RWPE1 (cell line): ENCODE measurements around the gene PALLD.

Experiments used
- CTCF ChIA-PET: fragments of 350-600 bp; sonication (Branson Sonifier 250); formaldehyde crosslinking; extraction: SDS; loops from one replicate; lab custom pipeline; 2021; lab: Yijun Ruan, JAX
- POLR2A ChIA-PET: fragments of 400-600 bp; formaldehyde crosslinking; extraction: SDS; loops from one replicate; lab custom pipeline; 2020; ENCODE audit warnings: antibody characterized with exemption; ENCODE audit not compliant: low non-redundant PET; lab: Yijun Ruan, JAX
- DNase-seq: peaks from one replicate; pipeline ENCODE4 v3.0.0; 2012; ENCODE audit warnings: low spot score
- H3K27ac ChIP-seq: fragments of 450-650 bp; 2 replicates; pipeline ENCODE4 v1.5.1; 2017
- TF ChIP-seq, protein P1 (sequence below): fragments of 450-650 bp; conservative IDR thresholded peaks from 2 replicates; pipeline ENCODE4 v1.5.1; 2017; ENCODE audit warnings: low read depth, mild to moderate bottlenecking

PALLD gene

DNA sequence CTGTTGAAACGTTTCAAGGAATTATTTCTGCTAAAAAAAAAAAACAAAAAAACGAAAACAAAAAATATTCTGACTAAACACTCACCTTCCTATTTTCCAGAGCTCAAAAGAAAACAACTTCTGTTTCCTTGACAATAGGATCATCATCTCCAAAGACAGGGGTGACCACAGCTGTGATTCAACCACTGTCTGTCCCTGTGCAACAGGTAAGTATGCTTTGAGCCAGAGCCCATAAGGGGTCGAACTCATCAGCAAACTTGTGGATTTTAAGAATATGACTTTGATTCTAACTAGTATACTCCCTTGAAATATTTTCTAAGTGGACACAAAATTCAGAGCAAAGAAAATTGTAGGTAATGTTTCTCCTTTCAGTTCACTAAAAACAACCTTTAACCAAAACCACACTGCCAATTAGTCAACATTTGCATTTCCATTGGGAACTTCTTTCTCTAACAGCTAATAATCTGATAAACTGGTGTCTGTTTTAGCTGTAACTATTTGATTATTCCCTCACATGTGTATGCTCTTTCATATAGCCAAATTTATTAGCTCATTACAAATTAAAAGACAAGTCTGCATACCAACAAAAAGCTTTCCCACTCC lies 186.1 kb downstream of the PALLD start:
- no peak for DNase-seq
- no peak overlapping the region for H3K27ac ChIP-seq
- ChIA-PET CTCF (interaction anchor here (0.7 kb wide), 1 partner anchor 231 kb away, joined by 3 read pairs; no protein-coding TSS in a partner anchor), POLR2A (no interaction called here)
- TF ChIP-seq, protein P1, sequence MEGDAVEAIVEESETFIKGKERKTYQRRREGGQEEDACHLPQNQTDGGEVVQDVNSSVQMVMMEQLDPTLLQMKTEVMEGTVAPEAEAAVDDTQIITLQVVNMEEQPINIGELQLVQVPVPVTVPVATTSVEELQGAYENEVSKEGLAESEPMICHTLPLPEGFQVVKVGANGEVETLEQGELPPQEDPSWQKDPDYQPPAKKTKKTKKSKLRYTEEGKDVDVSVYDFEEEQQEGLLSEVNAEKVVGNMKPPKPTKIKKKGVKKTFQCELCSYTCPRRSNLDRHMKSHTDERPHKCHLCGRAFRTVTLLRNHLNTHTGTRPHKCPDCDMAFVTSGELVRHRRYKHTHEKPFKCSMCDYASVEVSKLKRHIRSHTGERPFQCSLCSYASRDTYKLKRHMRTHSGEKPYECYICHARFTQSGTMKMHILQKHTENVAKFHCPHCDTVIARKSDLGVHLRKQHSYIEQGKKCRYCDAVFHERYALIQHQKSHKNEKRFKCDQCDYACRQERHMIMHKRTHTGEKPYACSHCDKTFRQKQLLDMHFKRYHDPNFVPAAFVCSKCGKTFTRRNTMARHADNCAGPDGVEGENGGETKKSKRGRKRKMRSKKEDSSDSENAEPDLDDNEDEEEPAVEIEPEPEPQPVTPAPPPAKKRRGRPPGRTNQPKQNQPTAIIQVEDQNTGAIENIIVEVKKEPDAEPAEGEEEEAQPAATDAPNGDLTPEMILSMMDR: no peak

DNA sequence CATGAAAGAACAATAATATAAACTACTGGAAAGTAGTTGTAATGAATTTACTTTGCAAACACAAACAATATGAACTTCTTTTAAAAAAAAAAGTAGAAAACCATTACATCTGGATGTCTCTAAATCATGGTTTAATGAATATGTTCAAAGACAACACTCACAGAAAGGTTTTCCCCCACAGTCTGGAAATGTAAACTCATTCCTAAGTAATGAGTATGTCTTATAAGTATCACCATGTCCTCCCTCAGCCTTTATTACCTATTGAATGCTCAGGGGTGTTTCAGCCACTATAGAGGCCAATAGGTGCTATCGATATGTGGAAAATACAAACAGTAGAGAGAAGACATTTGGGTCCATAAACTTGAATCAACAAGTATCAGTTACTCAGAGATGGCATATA lies 186.7 kb downstream of the PALLD start:
- ChIA-PET CTCF (interaction anchor here (0.7 kb wide), 1 partner anchor 232 kb away, joined by 3 read pairs; no protein-coding TSS in a partner anchor), POLR2A (no interaction called here)
- DNase-seq: no peak
- TF ChIP-seq, protein P1: no peak
- no peak overlapping the region for H3K27ac ChIP-seq

DNA sequence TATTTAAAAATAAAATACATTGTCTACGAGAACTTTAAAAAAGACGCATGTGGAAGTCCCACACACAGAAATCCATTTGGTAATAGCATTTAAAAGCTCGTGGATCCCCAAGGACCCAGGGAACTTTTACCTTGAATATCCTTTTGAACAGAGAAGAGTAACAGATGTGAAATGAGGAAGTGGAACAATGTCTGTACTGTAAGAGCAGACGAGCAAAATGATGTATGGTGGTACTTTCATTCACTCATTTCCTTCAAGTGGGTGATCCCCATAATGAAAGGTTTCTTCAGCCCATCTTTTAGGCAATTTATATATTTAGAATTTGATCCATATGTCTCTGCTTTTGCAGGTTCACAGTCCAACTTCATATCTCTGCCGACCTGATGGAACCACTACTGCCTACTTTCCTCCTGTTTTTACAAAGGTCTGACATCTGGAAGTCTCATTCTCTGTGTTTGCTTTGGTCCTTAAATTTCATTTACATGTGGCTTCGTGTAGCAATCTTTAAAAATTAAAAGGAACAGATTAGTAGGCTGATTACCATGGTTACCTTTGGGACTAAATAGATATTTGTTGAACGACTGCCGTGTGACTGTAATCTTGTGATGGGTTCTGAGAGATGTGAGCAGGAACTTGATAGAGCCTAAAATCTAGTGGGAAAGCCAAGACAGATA lies 188.4 kb downstream of the PALLD start:
- no peak overlapping the region for H3K27ac ChIP-seq
- no peak for DNase-seq
- POLR2A ChIA-PET: no interaction called here
- CTCF ChIA-PET: no interaction called here
- TF ChIP-seq, protein P1: no peak

DNA sequence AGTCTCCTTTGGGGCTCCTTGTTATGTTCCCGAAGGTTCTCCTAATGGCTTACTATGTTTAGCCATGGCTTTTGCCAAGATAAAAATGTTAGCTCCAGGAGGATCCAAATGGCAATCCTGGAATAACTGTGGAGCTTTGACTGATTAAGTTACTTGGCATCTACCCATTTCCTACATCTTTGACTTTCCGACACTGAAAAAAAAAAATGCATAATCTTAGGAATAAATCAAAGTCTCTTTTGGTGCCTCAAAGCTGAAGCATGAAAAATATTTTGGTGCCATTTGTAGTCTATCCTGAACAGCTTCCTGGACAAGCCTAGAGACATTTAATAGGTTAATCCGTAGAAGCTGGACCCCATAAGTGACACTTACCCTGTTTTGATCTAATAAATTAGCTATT lies 191.7 kb downstream of the PALLD start:
- TF ChIP-seq, protein P1: no peak
- no peak overlapping the region for H3K27ac ChIP-seq
- POLR2A ChIA-PET: no interaction called here
- DNase-seq: no peak
- CTCF ChIA-PET: interaction anchor here (0.7 kb wide), 1 partner anchor 227 kb away, joined by 5 read pairs; no protein-coding TSS in a partner anchor

DNA sequence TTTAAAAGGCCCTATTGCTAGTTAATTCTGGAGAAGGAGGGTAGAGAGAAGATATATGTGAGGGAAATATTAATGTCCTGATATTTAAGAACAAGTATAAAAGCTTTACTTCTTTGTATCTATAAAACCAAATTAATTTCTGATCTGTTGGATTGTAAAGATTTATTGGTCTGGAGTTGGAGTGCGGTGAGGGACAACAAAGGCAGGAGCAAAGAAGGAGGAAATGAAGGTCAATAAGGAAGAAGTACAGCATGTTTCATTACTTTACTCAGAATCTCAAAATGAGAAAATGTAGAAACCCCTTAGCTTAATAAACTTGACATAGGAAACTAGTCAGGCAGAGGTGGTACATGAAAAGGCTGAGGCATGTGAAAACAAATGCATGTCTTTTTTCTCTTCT lies 192.9 kb downstream of the PALLD start:
- no peak overlapping the region for H3K27ac ChIP-seq
- TF ChIP-seq, protein P1: no peak
- no peak for DNase-seq
- CTCF ChIA-PET: no interaction called here
- POLR2A ChIA-PET: no interaction called here

DNA sequence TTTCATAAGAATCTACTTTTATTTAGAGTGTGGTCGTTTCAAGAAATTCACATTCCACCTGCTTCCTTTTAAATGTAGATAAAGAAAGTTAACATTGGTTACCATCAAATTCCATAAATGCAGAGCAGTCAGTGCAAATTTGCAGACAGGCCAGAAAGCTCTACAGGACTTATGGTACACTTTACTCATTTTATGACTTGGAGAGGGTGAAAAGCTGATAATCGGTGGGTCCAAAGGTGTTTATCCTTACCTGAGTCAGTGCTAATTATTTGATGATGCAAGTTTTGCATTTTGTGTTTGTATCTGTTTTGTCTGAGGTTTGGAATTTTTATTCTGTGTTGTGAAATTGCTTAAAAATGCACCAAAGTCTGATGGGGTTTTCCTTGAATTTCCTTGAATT lies 193.3 kb downstream of the PALLD start:
- DNase-seq: no peak
- TF ChIP-seq, protein P1: no peak
- H3K27ac ChIP-seq: no peak overlapping the region
- POLR2A ChIA-PET: no interaction called here
- CTCF ChIA-PET: no interaction called here
